Measurements from ENCODE around the gene PSD. TPM values are rescaled to one million over a fixed set of nuclear protein-coding genes. Genes with fewer than 3 reads are reported as not detected.

Gene PSD
- total and polyA plus RNA-seq, 10 of the 15 experiments (the other 5 are each of a cell fraction or from before 2014, with no cell fraction given): 0.11 to 2.0 (median 0.49) TPM; not detected in 2

DNA sequence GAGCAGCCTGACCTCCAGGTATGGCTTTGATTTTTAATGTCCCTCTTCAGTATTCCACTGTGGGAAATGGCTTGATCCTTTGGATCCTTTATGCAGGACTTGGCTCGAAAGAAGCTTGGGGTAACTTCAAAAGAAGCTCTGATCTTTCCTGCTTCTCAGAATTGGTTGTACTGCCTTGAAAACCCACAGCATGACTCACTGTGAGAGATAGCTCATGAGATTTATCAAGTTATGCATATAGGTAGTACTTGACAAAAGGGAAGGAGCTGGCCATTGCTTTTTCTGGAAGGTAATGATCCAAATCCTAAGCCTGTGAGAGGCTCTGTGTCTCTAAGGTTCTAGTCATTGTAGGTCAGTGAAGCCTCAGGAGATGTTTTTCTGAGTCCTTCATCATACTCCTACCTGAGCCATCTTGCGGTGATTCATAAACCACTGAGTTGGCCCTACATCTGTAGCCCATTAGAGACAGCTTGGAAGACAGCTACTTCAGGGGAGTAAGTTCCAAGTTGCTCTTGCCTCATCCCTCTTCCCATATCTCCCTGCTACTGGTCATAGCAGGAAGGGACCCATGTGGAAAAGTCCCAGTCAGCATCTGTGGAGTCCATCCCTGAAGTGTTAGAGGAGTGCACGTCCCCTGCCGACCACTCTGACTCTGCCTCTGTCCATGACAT is 59.7 kb downstream of the PSD start:
- WGBS (ENCODE audit: insufficient coverage, insufficient replicate concordance, low lambda C conversion rate, missing lambda C conversion rate): 76% methylated on average over 4 of the region's 4 CpGs
- no peaks in the 10 kb centered on the region for H4K20me1 ChIP-seq (ENCODE audit: control insufficient read depth, insufficient read depth)
- no peak for ATAC-seq

More for the DNA sequence above, 59.7 kb downstream of the PSD start:
- ChIA-PET SMC1A (ENCODE audit: uncharacterized antibody, unreplicated experiment) (interaction anchor here (1.0 to 1.9 kb wide), 3 partner anchors 10 to 132 kb away, joined by 3 to 8 read pairs (median 4); no protein-coding TSS in a partner anchor), POLR2A (interaction anchor here (0.6 to 0.7 kb wide), 2 partner anchors 75 to 161 kb away, joined by 5 to 7 read pairs; no protein-coding TSS in a partner anchor), RAD21 (ENCODE audit: unreplicated experiment) (interaction anchor here (10.2 kb wide), 1 partner anchor 129 kb away, joined by 256 read pairs; the partner anchor contains the start of gene ELOVL3), CTCF (interaction anchor here (0.6 to 21.7 kb wide), 5 partner anchors 25 to 191 kb away, joined by 3 to 632 read pairs (median 8); partner anchors contain the start of gene ELOVL3)
- Histone ChIP-seq H3K36me3 (ENCODE audit: control insufficient read depth in 2 of 2, insufficient read depth in 2 of 2, low read length in 1 of 2) (peaks cover 29 to 34% of the 10 kb centered on the region in 2 experiments), H3K4me2 (ENCODE audit: control insufficient read depth, insufficient read depth) (no peak overlapping the region), H2AFZ (ENCODE audit: control insufficient read depth, low read depth, low read length) (no peak overlapping the region), H3K79me2 (ENCODE audit: control insufficient read depth, insufficient read depth, low read length) (no peaks in the 10 kb centered on the region), H3K4me1 (ENCODE audit: control insufficient read depth, insufficient read depth, low read length) (no peaks in the 10 kb centered on the region), H3K27ac (ENCODE audit: control insufficient read depth, insufficient read depth) (no peak overlapping the region), H3K4me3 (no peak overlapping the region), H3K9ac (ENCODE audit: control insufficient read depth, insufficient read depth, low read length) (no peak overlapping the region), H3K27me3 (replicated peaks in 1 of 2; ENCODE audit: control insufficient read depth in 2 of 2, insufficient read depth in 2 of 2, low read length in 1 of 2) (no peaks in the 10 kb centered on the region), H3K9me3 (replicated peaks; ENCODE audit: control insufficient read depth, insufficient read depth, low read length) (no peaks in the 10 kb centered on the region)
- DNase-seq (ENCODE audit: low read depth, low spot score): no peak
- no TSS peak for BruUV-seq (replicated peaks)
- in situ Hi-C loops (cut with MboI) (loop anchor here (5.0 kb wide), 1 partner anchor 192 kb away; no protein-coding TSS in a partner anchor), intact Hi-C loops (cut with micrococcal nuclease; ENCODE audit: unreplicated experiment) (no loop called here)
- TF ChIP-seq NFYB (IDR thresholded peaks at IDR 0.05; ENCODE audit: insufficient read depth, low read depth, low read length): no peak
- TF ChIP-seq, protein P1, sequence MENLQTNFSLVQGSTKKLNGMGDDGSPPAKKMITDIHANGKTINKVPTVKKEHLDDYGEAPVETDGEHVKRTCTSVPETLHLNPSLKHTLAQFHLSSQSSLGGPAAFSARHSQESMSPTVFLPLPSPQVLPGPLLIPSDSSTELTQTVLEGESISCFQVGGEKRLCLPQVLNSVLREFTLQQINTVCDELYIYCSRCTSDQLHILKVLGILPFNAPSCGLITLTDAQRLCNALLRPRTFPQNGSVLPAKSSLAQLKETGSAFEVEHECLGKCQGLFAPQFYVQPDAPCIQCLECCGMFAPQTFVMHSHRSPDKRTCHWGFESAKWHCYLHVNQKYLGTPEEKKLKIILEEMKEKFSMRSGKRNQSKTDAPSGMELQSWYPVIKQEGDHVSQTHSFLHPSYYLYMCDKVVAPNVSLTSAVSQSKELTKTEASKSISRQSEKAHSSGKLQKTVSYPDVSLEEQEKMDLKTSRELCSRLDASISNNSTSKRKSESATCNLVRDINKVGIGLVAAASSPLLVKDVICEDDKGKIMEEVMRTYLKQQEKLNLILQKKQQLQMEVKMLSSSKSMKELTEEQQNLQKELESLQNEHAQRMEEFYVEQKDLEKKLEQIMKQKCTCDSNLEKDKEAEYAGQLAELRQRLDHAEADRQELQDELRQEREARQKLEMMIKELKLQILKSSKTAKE (IDR thresholded peaks at IDR 0.05; ENCODE audit: low read depth, poor library complexity, severe bottlenecking): no peak
- no peak for TF ChIP-seq SMC3 (IDR thresholded peaks at IDR 0.05; ENCODE audit: borderline replicate concordance, low read length)
- TF ChIP-seq RELA (IDR thresholded peaks at IDR 0.05; ENCODE audit: borderline replicate concordance, partially characterized antibody): no peak
- TF ChIP-seq BHLHE40 (IDR thresholded peaks at IDR 0.05; ENCODE audit: borderline replicate concordance in 1 of 2, low read depth in 2 of 2, low read length in 1 of 2): no peak
- no peak for TF ChIP-seq POU2F2 (IDR thresholded peaks at IDR 0.05; ENCODE audit: borderline replicate concordance, low read depth, low read length)
- no peak for TF ChIP-seq ZBTB11 (CRISPR knock-in tag; IDR thresholded peaks at IDR 0.05)
- no peak for TF ChIP-seq GABPA (IDR thresholded peaks at IDR 0.05; ENCODE audit: low read depth)
- TF ChIP-seq HDAC2 (IDR thresholded peaks at IDR 0.05): no peak
- no peak for TF ChIP-seq CEBPB (IDR thresholded peaks at IDR 0.05; ENCODE audit: borderline replicate concordance in 1 of 2, low read depth in 2 of 2, low read length in 2 of 2)
- TF ChIP-seq SREBF1 (IDR thresholded peaks at IDR 0.05; ENCODE audit: low read length): no peak
- no peak for FAIRE-seq

All from GM12878 (cell line).